ENCODE measurements around the gene NAA80. TPM values are rescaled to one million over a fixed set of nuclear protein-coding genes. Genes with fewer than 3 reads are reported as not detected.
"Not testable (repeated sequence)": the region's sequence is repeated elsewhere in the genome, so short reads cannot be mapped to it uniquely, and the experiment has no call there.

The NAA80 gene
- polyA plus RNA-seq, 10 donors, result 4.8 to 7.2 (median 6.3) TPM

- DNase-seq, result no peak
These were observed 17.5 kb upstream of the NAA80 start for GRCh38 chr3:50316657-50317242.

DNA sequence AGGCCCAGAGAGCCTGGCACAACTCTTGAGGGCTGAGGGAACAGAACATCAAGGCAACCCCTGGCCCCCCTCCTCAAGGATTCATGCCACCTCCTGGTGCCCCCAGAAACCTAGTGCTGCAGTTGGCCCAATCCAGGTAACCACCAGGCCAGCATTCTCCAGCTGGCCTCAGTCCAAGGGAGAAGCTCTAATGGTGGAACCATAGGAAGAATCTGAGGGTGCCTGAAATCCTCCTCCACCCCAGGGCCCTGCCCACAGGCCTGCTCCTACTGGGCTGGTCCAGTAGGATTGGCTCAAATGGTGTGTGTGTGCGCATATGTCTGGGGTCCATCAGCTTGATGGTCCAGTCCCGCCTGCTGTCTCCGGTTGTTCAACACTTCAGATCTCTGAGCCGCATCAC, 15.6 kb upstream of the NAA80 start:
- no peak for DNase-seq

- DNase-seq, result no peak
These were observed 15.1 kb upstream of the NAA80 start for GRCh38 chr3:50314342-50314741.

DNA sequence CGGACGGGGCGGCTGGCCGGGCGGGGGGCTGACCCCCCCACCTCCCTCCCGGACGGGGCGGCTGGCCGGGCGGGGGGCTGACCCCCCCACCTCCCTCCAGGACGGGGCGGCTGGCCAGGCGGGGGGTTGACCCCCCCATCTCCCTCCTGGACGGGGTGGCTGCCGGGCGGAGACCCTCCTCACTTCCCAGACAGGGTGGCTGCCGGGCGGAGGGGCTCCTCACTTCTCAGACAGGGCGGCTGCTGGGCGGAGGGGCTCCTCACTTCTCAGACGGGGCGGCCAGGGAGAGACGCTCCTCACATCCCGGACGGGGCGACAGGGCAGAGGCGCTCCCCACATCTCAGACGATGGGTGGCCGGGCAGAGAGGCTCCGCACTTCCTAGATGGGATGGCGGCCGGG, 12.8 kb upstream of the NAA80 start:
- DNase-seq, result not testable (repeated sequence)

DNA sequence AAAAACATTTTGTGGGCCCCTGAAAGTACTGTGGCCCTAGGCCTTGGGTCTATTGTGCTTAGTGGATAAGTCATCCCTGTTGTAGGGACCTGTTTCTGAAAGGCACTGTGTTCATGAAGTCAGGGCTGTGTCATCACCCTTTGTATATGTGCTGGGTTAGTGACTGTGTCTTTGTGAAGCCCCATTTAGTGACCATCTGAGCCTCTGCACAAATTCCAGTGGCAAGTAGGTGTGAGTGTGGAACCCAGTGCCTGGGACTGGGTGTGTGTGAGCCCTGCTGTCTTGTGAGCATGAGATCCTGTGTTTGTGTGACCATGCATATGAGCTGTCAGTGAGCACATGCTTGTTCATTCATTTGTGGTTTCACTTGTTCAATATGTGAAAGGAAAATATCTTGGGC, 5.4 kb upstream of the NAA80 start:
- no peak for DNase-seq

DNA sequence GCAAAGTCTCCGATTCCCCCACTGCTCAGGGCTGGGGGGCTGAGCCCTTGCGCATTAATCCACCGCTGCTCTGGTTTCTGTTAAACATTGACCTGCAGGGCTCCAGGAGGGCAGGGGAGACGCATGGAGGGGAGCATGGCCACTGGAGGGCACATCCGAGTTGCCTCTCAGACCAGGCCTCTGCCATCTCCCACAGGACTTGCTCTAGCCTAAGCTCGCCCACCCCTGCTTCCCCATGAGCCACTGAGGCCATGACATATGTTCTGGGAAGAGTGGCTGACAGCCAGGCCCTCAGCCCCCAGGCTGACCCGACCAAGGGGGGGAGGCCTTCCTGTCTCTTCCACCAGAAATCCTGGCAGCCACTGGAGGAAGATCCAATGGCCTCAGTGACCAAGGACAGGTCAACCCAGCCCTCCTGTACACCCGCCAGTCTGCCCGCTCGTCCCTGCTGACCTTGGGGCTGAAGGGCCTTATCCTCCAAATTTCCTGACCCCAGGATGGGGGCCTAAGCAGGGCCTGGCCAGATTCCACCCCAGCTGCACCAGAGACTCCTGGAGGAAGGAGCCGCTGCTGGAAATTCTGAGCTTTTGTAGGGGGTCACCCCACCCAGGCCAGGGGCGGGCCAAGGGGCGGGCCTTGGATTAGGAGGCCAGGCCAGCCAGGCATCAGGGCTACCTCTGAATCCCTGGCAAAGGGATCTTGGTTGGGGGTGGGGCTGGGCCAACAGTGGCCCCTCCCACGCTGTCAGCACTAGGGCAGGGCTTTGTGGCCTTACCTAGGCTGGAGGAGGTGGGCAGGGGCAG, 4.0 kb upstream of the NAA80 start, which contains the start of gene HYAL1:
Gene HYAL1 (minus strand): TSS at position 562 of the 803 bp plus-strand sequence. CDS start 618 bp downstream, outside the sequence.
- peak in 1 of 3 donors; percentile 89 for DNase-seq

GRCh38 chr3:50302095-50303012, 3.1 kb upstream of the NAA80 start:
- DNase-seq, result no peak

- no peak for DNase-seq
These were observed 1.6 kb upstream of the NAA80 start for GRCh38 chr3:50300681-50301254.

- peak in 1 of 3 donors; percentile 69 for DNase-seq
These were observed 900 bp upstream of the NAA80 start for GRCh38 chr3:50299929-50300680.

GRCh38 chr3:50299638-50299928, 378 bp upstream of the NAA80 start:
- DNase-seq, result no peak

DNA sequence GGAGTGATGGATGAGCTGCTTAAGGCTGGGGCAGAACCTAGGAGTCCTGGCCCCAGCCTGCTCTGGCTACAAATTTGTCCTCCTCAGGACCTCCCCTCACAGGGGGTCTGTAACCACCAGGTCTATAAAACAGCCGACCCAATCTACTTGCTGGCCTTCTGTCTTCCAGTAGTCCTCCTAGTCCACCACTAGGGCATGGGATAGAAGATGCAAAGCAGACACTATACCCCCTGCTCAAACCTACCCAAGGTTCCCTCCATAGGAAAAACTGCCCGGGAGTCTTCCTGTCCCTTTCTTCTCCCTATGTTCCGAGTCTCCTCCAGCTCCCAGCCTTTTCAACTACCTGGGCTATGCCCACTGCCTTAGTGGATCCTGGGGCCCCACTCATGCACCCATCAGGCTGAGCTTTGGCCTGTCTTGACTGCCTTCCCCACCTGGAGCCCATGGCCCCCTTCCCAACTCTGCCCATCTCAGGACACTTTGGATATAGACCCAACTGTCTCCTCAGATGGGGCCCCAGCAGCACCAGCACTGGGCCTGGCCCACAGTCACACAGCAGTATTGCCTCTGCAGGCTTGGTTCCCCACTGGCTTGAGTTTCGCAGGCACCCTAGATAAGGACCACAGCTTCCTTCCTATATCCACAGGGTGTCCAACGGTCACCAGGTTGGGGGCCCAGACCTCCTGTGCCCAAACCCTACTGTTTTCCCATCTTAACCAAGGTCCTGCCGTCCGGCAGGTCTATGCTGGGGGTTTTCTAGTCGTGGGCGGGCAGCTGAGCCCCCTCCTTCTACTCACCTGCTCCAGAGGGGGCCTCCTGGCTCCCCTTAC, 1.1 kb downstream of the NAA80 start:
- DNase-seq, result peak in 1 of 3 donors; percentile 24

GRCh38 chr3:50297384-50297775, 1.8 kb downstream of the NAA80 start:
- DNase-seq, result peak in 1 of 3 donors; percentile 25

DNA sequence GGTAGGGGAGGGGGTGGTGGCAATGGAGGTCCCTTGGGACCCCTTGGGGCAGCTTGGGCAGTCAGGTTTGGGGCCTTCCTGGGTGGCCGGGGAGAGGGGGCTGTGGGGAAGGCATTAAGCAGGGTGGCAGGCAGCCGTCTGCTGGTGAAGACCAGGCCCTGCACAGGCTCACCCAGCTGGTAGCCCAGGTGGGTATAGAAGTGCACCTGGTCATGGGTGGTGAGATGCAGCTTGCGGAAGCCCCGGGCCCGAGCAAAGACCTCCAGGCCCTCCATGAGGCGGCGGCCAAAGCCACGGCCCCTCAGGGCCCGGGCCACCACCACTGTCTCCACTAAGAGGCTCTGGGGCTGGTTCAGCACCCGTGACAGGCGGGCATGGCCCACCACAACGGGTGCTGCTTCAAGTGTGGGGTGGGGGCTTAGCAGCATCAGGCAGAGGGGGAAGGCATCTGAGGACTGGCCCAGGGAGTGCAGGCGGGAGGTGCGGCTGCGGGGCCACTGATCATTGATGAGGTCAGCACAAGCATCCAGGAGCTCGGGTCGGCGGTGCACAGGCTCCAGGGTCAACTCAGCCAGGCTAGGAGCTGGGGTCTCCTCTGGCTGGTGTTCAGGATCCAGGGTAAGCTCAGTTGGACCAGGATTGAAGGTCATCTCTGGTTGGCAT, 2.4 kb downstream of the NAA80 start:
- no peak for DNase-seq

DNA sequence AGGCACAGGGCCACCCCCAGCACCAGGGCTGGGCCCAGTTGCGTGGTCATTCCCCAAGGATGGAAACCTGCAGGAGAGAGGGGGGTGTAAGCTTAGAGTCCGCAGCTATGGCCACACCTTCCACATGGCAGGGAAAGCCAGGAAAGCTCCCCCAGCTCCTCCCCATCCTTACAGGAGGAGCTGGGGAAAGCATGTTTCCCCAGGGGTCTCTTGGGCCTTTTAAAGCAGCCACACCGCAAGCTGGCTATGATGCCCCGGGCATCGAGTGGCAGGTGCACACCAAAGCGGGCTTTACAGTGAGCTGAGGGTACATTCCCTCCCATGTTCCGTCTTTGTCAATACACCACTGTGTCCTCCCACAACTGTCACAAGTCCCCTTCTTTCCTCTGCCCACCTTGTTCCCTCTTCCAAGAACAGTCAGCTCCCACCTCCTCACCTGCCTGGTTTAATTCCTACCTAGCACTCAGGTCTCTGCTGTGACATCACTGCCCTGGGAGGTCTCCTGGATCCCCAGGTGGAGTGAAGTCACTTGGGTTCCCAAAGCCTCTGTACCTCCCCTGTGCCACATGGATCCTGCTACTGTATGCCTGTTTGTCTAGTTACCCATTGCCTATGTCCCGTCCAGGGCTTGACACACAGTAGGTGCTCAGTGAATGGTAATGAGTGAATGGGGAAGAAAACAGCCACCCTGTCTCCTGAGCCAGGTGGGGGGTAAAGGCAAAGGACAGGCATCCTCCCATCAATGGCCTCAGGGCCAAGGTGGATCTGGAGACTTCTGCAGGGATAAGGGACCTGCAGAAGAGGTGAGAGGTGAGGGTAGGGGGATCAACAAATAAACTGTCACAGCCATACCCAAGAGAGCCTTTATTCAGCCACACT, 3.4 kb downstream of the NAA80 start:
- DNase-seq, result no peak

DNA sequence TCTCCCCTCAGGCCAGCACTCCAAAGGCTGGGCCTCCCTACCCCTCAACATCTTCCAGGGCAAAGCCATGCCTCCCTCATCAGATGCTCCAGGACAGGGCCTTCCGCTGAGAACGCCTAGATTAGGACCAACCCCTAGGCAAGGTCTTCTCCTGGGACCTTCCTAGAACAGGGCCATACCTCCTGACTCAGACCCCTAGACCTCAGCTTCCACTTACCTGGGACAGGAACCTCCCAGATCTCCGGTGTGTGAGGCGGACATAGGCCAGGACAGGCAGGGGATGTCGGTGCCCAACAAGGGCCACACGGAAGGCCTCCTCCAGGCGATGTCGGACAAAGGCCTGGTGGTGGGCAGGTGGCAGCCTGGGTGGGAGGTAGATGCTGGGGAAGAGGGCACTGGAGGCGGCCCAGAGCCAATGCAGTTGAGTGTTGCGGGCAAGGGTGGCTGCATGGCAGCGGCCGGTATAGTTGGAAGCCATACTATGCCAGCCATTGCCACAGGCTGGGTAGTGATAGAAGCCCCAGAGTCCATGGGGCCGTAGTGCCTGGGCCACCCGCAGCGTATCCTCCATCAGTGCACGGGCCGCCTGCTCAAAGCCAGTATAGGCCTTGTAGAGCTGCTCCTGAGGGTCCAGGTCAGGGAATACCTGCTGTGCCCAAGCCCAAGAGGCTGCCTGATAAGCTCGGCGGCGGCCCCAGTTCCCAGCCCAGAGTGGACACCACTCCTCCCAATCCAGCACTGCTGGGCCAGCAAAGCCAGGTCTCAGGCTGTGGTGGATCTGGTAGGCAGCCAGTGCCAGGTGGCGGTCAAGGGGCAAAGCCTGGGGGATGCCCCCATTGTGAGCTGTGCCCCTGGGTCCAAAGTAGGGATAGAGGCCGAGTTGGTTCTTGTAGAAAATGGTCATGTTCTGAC, 4.5 kb downstream of the NAA80 start:
- no peak for DNase-seq

DNA sequence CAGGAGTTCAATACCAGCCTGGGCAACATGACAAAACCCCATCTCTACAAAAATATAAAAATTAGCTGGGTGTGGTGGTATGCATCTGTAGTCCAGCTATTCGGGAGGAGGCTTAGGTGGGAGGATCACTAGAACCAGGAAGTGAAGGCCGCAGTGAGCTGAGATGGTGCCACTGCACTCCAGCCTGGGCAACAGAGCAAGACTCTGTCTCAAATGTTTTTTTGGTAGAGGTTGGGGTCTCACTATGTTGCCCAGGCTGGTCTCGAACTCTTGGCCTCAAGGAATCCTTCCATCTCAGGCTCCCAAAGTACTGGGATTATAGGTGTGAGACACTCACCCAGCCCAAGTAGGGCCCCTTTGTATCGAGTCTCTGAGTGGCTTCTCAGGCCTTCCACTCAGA, 5.1 kb downstream of the NAA80 start:
- DNase-seq, result no peak

DNA sequence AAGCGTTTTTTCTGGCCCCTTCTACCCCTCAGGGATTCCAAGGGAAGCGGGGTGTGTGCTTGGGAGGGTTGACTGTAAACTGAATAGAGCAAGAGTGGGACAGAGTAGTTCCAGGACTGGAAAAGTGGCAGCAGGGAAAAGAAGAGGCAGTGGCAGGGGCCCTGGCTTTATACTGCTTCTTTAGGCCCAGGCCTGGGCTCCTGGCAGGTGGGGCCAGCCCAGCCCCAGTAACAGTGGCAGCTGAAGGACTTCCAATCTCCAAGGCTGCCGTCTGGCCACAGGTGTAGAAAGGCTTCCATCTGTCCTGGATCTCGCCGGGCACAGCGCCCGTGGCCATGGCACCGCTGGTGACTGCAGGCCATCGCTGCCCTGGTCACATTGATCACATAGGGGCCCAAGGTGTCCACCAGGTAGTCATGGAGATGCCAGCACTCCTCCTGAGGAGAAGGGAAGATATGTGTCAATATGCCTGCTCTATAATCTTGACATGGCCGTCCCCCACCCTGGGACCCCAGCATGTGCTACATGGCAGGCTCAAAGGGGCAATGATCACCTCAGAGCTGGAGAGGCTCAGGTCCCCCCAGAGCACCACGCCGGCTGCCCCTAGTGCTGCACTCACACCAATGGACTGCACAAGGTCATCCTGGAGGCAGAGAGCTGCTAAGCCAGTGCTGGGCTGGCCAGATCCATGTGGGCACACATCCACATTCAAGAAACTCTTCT, 6.0 kb downstream of the NAA80 start:
- DNase-seq, result no peak

All from muscle of back (tissue), 11 donors.